ENCODE measurements around the gene BRIP1.
A peak's percentile ranks its signal among the peaks of the same experiment; 100 is the strongest.

The BRIP1 gene

GRCh38 chr17:61806081-61806828, 57.1 kb downstream of the BRIP1 start:
- H3K27ac ChIP-seq: no peak overlapping the region
- TF ChIP-seq CTCF (conservative IDR thresholded peaks at IDR 0.05): no peak

- H3K27ac ChIP-seq: no peak overlapping the region
- no peak for TF ChIP-seq CTCF (conservative IDR thresholded peaks at IDR 0.05)
These were observed 57.9 kb downstream of the BRIP1 start for GRCh38 chr17:61805399-61805798.

GRCh38 chr17:61803796-61804195, 59.5 kb downstream of the BRIP1 start:
- no peak overlapping the region for H3K27ac ChIP-seq
- no peak for TF ChIP-seq CTCF (conservative IDR thresholded peaks at IDR 0.05)

GRCh38 chr17:61803216-61803615, 60.1 kb downstream of the BRIP1 start:
- TF ChIP-seq CTCF (conservative IDR thresholded peaks at IDR 0.05): no peak
- H3K27ac ChIP-seq: no peak overlapping the region

DNA sequence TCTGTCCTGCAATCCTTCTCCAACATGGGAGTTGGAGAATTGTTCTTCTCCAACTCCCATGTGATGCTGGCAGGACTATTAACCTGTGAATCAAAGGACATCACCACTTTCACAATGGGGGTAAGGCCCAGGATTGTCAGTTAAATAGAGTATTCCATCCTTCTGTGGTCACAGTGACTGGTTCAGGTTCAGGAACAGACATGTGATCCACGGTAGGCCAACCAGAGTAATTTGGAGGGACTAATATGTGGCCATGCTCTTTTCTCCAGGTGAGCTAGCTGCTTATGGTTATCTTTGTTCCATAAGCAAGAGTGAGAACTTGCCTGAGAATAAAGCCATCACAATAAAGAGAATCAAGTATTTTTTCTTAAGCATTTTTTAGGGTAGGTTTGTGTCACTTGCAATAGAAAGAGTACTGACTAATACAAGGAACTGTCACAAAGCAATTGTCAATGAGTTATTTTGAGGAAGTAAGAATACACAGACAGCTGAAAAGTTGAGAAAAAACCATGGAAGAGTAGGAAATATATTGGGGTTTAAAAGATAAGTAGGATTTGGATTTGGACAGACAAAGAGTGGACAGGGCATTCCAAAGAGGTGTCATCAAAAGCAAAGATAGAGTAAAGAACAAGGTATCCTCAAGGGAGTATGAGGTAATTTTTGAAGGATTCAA, 63.4 kb downstream of the BRIP1 start:
- peak overlapping the region; percentile 62 for H3K27ac ChIP-seq
- no peak for TF ChIP-seq CTCF (conservative IDR thresholded peaks at IDR 0.05)

DNA sequence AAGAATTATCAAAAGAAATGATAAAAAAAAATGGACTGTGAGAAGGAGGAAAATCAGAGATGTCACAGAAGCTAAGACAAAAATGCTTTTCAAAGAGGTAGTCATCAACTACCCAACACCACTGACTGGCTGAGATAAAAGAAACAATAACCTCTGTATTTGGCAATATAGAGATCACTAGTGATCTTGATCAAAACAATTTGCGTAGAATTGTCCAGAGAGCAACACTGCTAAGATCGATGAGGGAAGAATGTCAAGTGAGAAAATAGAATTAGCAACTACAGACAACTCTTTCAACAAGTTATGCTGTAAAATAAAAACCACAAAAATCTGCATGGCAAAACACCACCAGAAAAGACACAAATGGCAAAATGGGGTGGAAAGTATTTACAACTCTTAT, 66.0 kb downstream of the BRIP1 start:
- no peak overlapping the region for H3K27ac ChIP-seq
- no peak for TF ChIP-seq CTCF (conservative IDR thresholded peaks at IDR 0.05)

- H3K27ac ChIP-seq: no peak overlapping the region
These were observed 67.8 kb downstream of the BRIP1 start for GRCh38 chr17:61795546-61795945.

More at GRCh38 chr17:61795546-61795945, 67.8 kb downstream of the BRIP1 start:
- TF ChIP-seq CTCF (conservative IDR thresholded peaks at IDR 0.05): no peak

All from VCaP (cell line).